GM12872 (cell line): ENCODE data around the gene NUP210.

Source experiments
- TF ChIP-seq, protein P1 (sequence below): IDR thresholded peaks from 3 replicates; pipeline ENCODE4 v1.5.1; 2011; ENCODE audit warnings: low read depth, mild to moderate bottlenecking, low read length, moderate library complexity; ENCODE audit not compliant: insufficient read depth

The NUP210 gene

DNA sequence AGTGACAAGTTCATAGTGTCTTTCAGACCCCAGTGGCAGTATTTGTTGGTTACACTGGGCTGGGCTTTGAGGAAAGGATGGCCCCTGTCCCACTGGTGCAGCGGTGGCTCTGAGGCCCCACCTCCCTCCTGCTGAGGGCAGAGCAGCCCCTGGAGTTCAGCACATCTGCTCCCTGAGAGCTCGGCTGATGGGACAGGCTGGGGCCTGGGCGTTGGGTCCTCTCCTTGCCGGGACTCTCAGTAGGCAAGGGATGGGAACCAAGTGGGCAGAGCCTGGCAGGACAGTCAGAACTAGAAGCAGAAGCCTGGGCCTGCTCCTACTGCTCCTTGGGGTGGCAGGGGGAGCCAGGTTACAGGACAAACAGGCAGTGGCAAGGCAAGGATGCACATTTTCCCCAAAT, 114.5 kb downstream of the NUP210 start:
- TF ChIP-seq, protein P1, sequence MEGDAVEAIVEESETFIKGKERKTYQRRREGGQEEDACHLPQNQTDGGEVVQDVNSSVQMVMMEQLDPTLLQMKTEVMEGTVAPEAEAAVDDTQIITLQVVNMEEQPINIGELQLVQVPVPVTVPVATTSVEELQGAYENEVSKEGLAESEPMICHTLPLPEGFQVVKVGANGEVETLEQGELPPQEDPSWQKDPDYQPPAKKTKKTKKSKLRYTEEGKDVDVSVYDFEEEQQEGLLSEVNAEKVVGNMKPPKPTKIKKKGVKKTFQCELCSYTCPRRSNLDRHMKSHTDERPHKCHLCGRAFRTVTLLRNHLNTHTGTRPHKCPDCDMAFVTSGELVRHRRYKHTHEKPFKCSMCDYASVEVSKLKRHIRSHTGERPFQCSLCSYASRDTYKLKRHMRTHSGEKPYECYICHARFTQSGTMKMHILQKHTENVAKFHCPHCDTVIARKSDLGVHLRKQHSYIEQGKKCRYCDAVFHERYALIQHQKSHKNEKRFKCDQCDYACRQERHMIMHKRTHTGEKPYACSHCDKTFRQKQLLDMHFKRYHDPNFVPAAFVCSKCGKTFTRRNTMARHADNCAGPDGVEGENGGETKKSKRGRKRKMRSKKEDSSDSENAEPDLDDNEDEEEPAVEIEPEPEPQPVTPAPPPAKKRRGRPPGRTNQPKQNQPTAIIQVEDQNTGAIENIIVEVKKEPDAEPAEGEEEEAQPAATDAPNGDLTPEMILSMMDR, result no peak

DNA sequence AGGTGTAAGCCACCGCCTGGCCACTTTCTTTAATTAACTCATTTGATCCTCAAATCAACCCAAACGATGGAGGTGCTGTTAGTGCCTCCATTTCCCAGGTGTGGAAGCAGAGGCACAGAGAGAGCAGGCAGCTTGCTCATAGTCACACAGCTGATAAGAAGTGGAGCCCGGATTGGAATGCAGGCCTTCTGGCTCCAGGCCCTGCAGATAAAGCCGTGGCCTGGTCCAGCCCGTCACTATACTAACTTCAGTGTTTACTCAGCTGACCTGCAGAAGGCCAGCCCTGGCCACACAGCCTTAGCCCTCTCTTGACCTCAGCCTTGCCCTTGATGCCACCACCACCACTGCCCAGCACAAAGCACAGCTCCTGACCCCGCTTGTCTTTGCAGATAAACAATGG, 116.7 kb downstream of the NUP210 start:
- TF ChIP-seq, protein P1, result no peak

DNA sequence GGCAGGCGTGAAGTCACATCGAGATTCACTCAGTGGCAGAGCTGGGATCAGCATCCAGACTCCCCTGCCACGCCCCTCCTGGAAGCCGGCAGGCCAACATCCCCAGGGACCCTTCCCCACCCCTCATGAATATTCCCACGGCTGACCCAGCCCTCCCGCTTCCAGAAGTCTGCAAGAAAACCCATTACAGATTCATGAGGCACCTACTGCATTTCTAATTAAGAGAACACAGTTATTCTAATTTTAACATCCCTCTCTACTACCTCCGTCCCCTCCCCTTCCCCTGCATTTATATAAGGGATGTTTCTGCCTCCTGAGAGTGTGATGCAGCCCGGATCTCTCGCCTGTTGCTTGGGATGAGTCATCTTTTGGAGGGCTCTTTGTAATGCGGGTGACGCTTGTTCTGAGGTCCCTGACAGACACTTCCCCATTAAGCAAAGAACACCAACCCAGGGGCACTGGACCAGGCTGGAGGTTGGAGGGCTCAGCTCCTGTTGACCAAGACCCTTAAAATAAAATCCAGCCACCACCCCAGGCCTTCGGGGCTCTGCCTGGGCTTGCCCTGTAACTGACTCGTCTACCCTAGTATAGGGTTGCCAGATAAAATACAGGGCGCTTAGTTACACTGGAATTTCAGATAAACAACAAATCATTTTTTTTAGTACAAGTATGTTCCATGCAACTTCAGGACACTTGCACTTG, 118.7 kb downstream of the NUP210 start:
- TF ChIP-seq, protein P1, result no peak

DNA sequence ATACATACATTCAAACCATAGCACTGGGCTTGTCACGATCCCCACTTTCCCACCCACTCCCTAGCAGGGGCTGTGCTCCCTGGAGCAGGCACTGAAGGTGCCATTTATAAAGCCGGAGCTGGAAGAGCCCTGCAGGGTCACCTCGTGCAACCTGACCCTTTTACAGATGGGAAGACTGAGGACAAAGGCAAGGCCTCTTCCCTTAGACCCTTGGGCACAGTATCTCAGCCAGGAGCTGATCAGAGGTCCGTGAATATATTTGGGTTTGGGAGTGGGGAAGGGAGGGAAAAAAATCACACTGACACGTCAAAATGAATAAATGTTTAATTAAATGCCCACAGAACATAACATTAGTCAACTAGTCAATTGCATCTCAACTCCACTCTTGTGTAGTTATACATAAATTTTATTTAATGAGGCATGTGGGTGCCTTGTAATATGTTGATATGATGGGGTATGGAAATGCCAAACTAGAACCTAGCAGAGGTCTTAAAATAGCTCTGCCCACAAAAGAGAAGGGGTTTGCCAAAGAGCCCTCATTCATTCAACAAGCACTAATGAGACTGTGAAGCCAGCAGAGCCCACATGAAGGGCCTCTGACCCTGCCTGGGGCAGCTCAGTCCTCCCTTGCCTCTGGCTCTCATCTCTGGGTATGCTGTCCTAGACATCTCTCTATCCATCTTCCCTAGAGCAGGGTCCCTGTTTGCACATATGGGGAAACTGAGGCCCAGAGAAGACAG, 119.4 kb downstream of the NUP210 start:
- TF ChIP-seq, protein P1, result no peak

DNA sequence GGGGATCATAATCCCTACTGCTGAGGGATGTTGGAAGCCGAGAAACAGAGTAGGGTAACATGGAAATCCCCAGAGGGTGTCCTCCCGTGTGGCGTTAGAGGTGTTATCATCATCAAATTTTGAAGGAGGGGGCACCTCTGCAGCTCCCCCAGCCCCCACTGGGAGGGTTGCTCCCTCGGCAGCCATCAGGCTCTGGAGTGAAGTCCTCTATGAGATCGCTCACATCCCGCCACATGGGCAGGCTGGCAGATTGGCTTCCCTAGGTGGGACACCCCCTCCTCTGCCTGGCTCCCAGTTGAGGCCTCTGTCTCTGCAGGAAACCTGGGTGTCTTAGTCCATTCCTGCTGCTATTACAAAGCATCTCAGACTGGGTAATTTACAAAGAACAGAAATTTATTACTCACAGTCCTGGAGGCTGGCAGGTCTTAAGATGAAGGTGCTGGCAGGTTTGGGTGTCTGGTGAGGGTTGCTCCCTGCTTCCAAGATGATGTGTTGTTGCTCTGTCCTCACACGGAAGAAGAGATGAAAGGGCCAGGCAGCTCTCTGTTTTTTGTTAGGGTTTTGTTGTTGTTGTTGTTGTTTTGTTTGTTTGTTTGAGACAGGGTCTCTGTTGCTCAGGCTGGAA, 120.5 kb downstream of the NUP210 start:
- TF ChIP-seq, protein P1, result no peak

DNA sequence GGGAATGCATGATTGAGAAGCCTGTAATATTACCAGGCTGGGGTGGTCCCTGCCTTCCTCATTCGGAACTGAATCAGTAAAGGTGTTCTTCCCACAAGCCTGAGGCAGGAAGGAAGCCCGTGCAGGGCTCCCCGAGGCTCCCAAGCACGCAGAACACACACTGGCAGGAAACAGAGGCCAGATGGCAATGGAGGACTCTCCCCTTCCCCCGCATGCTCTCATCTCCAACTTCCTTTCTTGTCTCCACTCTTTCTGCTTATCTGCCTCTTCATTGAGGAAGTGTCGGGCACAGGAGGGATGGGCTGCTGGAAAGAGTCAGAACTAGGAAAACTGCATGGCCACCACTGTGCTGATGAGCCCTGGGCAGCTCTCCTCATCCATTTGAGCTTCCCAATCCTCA, 123.5 kb downstream of the NUP210 start:
- TF ChIP-seq, protein P1, result no peak

DNA sequence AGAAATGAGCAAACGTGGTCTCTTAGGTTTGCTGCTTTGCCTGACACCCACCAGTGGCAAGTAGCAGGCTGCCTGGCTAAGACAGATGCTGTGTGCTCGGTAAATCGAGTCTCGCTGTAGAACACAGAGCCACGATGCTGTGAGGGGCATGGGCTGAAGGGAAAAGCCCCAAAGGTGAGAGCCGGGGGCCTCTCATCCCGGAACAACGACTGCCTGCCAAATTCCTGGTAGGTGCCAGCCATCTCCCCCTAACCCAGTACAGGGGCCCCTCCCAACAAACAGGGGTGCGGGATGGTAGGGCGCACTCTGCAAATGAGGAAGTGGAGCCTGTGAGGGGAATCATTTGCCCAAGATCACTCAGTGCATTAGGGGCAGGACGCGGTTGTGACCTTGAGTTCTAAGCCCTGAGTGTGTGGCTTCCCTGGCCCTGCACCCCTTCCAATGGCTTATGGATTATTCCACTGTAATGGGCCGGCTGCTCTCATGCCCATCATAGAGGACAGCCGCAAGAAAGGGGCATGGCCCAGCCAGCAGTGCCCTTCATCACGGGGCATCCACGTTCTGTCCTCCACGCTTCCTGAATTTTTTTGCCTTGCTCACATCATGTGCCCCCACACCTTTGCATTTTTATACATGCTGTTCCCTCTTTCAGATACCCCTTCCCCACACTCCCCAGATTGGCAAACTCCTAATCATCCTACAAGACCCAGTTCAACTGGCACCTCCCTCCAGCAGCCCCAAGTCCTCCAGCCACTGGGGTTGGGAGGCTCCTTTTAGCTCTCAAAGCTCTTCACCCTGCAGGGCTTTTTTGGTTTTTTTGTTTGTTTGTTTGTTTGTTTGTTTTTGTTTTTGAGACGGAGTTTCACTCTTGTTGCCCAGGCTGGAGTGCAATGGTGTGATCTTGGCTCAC, 125.4 kb downstream of the NUP210 start:
- TF ChIP-seq, protein P1, result no peak
